Hindlimb muscle (tissue), 1 donor: Measurements from ENCODE around the gene PWWP2B. TPM values are rescaled to one million over a fixed set of nuclear protein-coding genes. Genes with fewer than 3 reads are reported as not detected.

Experiments
- DNase-seq: peaks from one replicate; pipeline ENCODE4 v3.0.0-alpha.2; 2013
- polyA plus RNA-seq: library from polyadenylated mRNA; unstranded; fragments of 120-200 nt; gene quantifications from one replicate; pipeline ENCODE4 v1.2.1, GENCODE V29; 2013; ENCODE audit not compliant: insufficient read length

PWWP2B gene
- 19.9 TPM for polyA plus RNA-seq

- peak; percentile 54 for DNase-seq
These were observed at the start of gene PWWP2B for GRCh38 chr10:132397036-132397541. Gene PWWP2B (plus strand): TSS chr10:132397200. CDS start chr10:132397227, 27 bp downstream.

GRCh38 chr10:132347211-132347930, 49.6 kb upstream of the PWWP2B start:
- no peak for DNase-seq

GRCh38 chr10:132347931-132348267, 49.1 kb upstream of the PWWP2B start:
- no peak for DNase-seq

GRCh38 chr10:132349766-132350165, 47.2 kb upstream of the PWWP2B start:
- DNase-seq: no peak

GRCh38 chr10:132350391-132350790, 46.6 kb upstream of the PWWP2B start:
- no peak for DNase-seq

GRCh38 chr10:132350946-132351345, 46.1 kb upstream of the PWWP2B start:
- DNase-seq: no peak

GRCh38 chr10:132351611-132352010, 45.4 kb upstream of the PWWP2B start:
- no peak for DNase-seq

- peak; percentile 71 for DNase-seq
These were observed 44.3 kb upstream of the PWWP2B start for GRCh38 chr10:132352462-132353308.

GRCh38 chr10:132353456-132354355, 43.3 kb upstream of the PWWP2B start:
- no peak for DNase-seq

GRCh38 chr10:132354356-132355094, 42.5 kb upstream of the PWWP2B start:
- no peak for DNase-seq

- DNase-seq: no peak
These were observed 41.7 kb upstream of the PWWP2B start for GRCh38 chr10:132355297-132355696.

GRCh38 chr10:132355754-132356153, 41.2 kb upstream of the PWWP2B start:
- DNase-seq: no peak

- DNase-seq: no peak
These were observed 40.3 kb upstream of the PWWP2B start for GRCh38 chr10:132356621-132357195.

GRCh38 chr10:132357286-132358058, 39.5 kb upstream of the PWWP2B start:
- DNase-seq: no peak

- no peak for DNase-seq
These were observed 37.5 kb upstream of the PWWP2B start for GRCh38 chr10:132359305-132360040.

GRCh38 chr10:132360766-132361447, 36.1 kb upstream of the PWWP2B start:
- DNase-seq: no peak

GRCh38 chr10:132361581-132362101, 35.4 kb upstream of the PWWP2B start:
- no peak for DNase-seq

- no peak for DNase-seq
These were observed 34.8 kb upstream of the PWWP2B start for GRCh38 chr10:132362151-132362611.

- no peak for DNase-seq
These were observed 33.6 kb upstream of the PWWP2B start for GRCh38 chr10:132363376-132363775.
